HepG2 (cell line): ENCODE data around the gene ILKAP. TPM values are rescaled to one million over a fixed set of nuclear protein-coding genes. Genes with fewer than 3 reads are reported as not detected.

ENCODE experiments used
- ATF1 ChIP-seq: IDR thresholded peaks from 2 replicates; pipeline ENCODE4 v1.6.1; 2016; ENCODE audit warnings: mild to moderate bottlenecking, control low read depth
- BORCS8-MEF2B ChIP-seq: sonication (generic); formaldehyde crosslinking; IDR thresholded peaks from 2 replicates; pipeline ENCODE4 v1.8.0; 2022; ENCODE audit warnings: mild to moderate bottlenecking, missing genetic modification reagents
- CBX2 ChIP-seq, 2 experiments: fragments of 200-600 bp in 1 of 2; sonication (generic); formaldehyde crosslinking in 1 of 2; IDR thresholded peaks; 2 replicates each; pipeline versions ENCODE4 v1.7.0 to v1.8.1; 2018 to 2022; ENCODE audit warnings: low read depth in 2 of 2, low read length in 1 of 2, mild to moderate bottlenecking in 1 of 2, missing genetic modification reagents in 1 of 2
- FOXJ3 ChIP-seq: sonication (generic); formaldehyde crosslinking; IDR thresholded peaks from 2 replicates; pipeline ENCODE4 v1.4.0; 2020; ENCODE audit warnings: missing genetic modification reagents, mild to moderate bottlenecking, borderline replicate concordance
- HMGXB3 ChIP-seq: sonication (generic); formaldehyde crosslinking; IDR thresholded peaks from 2 replicates; pipeline ENCODE4 v1.4.0; 2020; ENCODE audit warnings: missing genetic modification reagents, borderline replicate concordance
- HNF1B ChIP-seq: sonication (generic); formaldehyde crosslinking; IDR thresholded peaks from 2 replicates; pipeline ENCODE4 v1.5.1; 2020; ENCODE audit warnings: mild to moderate bottlenecking, moderate library complexity, missing genetic modification reagents
- MEIS1 ChIP-seq: sonication (generic); formaldehyde crosslinking; IDR thresholded peaks from 2 replicates; pipeline ENCODE4 v1.9.0; 2021; ENCODE audit warnings: mild to moderate bottlenecking, missing genetic modification reagents, moderate library complexity, borderline replicate concordance
- NFKBIZ ChIP-seq: IDR thresholded peaks from 2 replicates; pipeline ENCODE4 v1.6.1; 2018; ENCODE audit warnings: missing genetic modification reagents, missing compliant biosample characterization
- POLR2AphosphoS2 ChIP-seq: IDR thresholded peaks from 2 replicates; pipeline ENCODE4 v1.6.1; 2011; ENCODE audit warnings: low read depth, low read length, improper control_type of control experiment
- RELA ChIP-seq: sonication (generic); formaldehyde crosslinking; IDR thresholded peaks from 2 replicates; pipeline ENCODE4 v1.4.0; 2020; ENCODE audit warnings: missing genetic modification reagents
- SNRNP70 ChIP-seq: fragments of 200-400 bp; formaldehyde crosslinking; IDR thresholded peaks from 2 replicates; pipeline ENCODE4 v1.6.1; 2017; ENCODE audit warnings: mild to moderate bottlenecking, low read depth, low read length, moderate library complexity
- SP5 ChIP-seq: IDR thresholded peaks from 2 replicates; pipeline ENCODE4 v1.6.1; 2016; ENCODE audit warnings: low read depth, borderline replicate concordance
- U2AF1 ChIP-seq: fragments of 200-400 bp; formaldehyde crosslinking; optimal IDR thresholded peaks from 2 replicates; pipeline ENCODE3; 2017; ENCODE audit warnings: mild to moderate bottlenecking, low read depth, low read length
- ZC3H4 ChIP-seq: sonication (generic); formaldehyde crosslinking; IDR thresholded peaks from 2 replicates; pipeline ENCODE4 v1.4.0; 2020; ENCODE audit warnings: missing genetic modification reagents, borderline replicate concordance
- ZNF142 ChIP-seq: sonication (generic); formaldehyde crosslinking; IDR thresholded peaks from 2 replicates; pipeline ENCODE4 v1.4.0; 2020; ENCODE audit warnings: missing genetic modification reagents
- ZNF460 ChIP-seq: sonication (generic); formaldehyde crosslinking; IDR thresholded peaks from 2 replicates; pipeline ENCODE4 v1.5.1; 2020; ENCODE audit warnings: missing genetic modification reagents, mild to moderate bottlenecking, borderline replicate concordance
- ZNF501 ChIP-seq: sonication (generic); formaldehyde crosslinking; IDR thresholded peaks from 2 replicates; pipeline ENCODE4 v1.5.1; 2020; ENCODE audit warnings: mild to moderate bottlenecking, moderate library complexity, missing genetic modification reagents
- ZNF615 ChIP-seq: sonication (generic); formaldehyde crosslinking; IDR thresholded peaks from 2 replicates; pipeline ENCODE4 v1.5.0; 2020; ENCODE audit warnings: mild to moderate bottlenecking, missing genetic modification reagents, borderline replicate concordance
- polyA plus RNA-seq, 8 experiments: library from polyadenylated mRNA; depleted of rRNA in 3 of 8; stranded (reverse) in 7 of 8; unstranded in 1 of 8; fragments of >200 nt; fragmentation: Illumina TruSeq in 4 of 8; extraction: Trizol in 4 of 8; gene quantifications; 2 replicates each; pipeline versions ENCODE4 v1.2.1 to v1.2.3, GENCODE V29; 2011 to 2016; ENCODE audit warnings: low read depth in 4 of 8, missing spikeins in 1 of 8, mixed read lengths in 1 of 8; ENCODE audit not compliant: insufficient read depth in 1 of 8
- total RNA-seq, 5 experiments: library from RNA; depleted of rRNA; stranded (reverse); fragments of >200 nt; fragmentation: Illumina TruSeq; extraction: Trizol; gene quantifications; 2 replicates each; pipeline ENCODE4 v1.2.3, GENCODE V29; 2016; ENCODE audit warnings: low read depth in 1 of 5

The ILKAP gene
- total and polyA plus RNA-seq, 2 of the 13 experiments (the other 11 are each of a cell fraction or from before 2014, with no cell fraction given), result 29.6 to 33.1 TPM

GRCh38 chr2:238203973-238204683 is 633 bp upstream of the ILKAP start (continued):
- TF ChIP-seq ZNF142 (CRISPR knock-in tag) (no peak), ZNF460 (no peak), ZC3H4 (CRISPR knock-in tag) (no peak), NFKBIZ (CRISPR knock-in tag) (no peak), MEIS1 (CRISPR knock-in tag) (no peak), CBX2 (IDR thresholded peaks at IDR 0.05; ENCODE audit: low read depth, low read length) (no peak), CBX2 (CRISPR knock-in tag; IDR thresholded peaks at IDR 0.05; ENCODE audit: low read depth) (0 out of 2 replicates have a peak, but pooled peaks have one; percentile 19), FOXJ3 (CRISPR knock-in tag) (no peak), ZNF615 (CRISPR knock-in tag) (no peak), HMGXB3 (CRISPR knock-in tag) (no peak), POLR2AphosphoS2 (no peak), ZNF501 (CRISPR knock-in tag) (peak; percentile 74; the same call in 1 of the 2 replicates), RELA (CRISPR knock-in tag) (no peak), SP5 (no peak), BORCS8-MEF2B (CRISPR knock-in tag) (no peak), HNF1B (CRISPR knock-in tag) (peak; percentile 71), SNRNP70 (no peak), U2AF1 (no peak), ATF1 (CRISPR knock-in tag) (no peak)
